Endodermal cell (in vitro differentiated cells): ENCODE results near the gene FUT8. TPM values are rescaled to one million over a fixed set of nuclear protein-coding genes. Genes with fewer than 3 reads are reported as not detected.

Source experiments
- DNase-seq: peaks from one replicate; pipeline ENCODE4 v3.0.0-alpha.2; 2017
- H3K27ac ChIP-seq: 2 replicates; pipeline ENCODE4 v1.5.1; 2013; ENCODE audit warnings: mild to moderate bottlenecking, low read depth, low read length, moderate library complexity
- H3K27me3 ChIP-seq: 2 replicates; pipeline ENCODE4 v1.6.1; 2013; ENCODE audit warnings: mild to moderate bottlenecking, low read length, moderate library complexity; ENCODE audit not compliant: insufficient read depth, control insufficient read depth, poor library complexity, severe bottlenecking
- H3K36me3 ChIP-seq: 2 replicates; pipeline ENCODE4 v1.7.0; 2013; ENCODE audit warnings: mild to moderate bottlenecking, low read length, moderate library complexity; ENCODE audit not compliant: control insufficient read depth, insufficient read depth
- H3K4me1 ChIP-seq: one replicate; pipeline ENCODE4 v1.7.0; 2013; ENCODE audit warnings: low read length; ENCODE audit not compliant: control insufficient read depth, insufficient read depth
- H3K4me3 ChIP-seq: 2 replicates; pipeline ENCODE4 v1.5.1; 2013; ENCODE audit warnings: mild to moderate bottlenecking, low read length, moderate library complexity
- H3K9ac ChIP-seq: 2 replicates; pipeline ENCODE4 v1.6.1; 2013; ENCODE audit warnings: mild to moderate bottlenecking, low read length, moderate library complexity; ENCODE audit not compliant: poor library complexity, severe bottlenecking; ENCODE audit errors: extremely low read depth
- H3K9me3 ChIP-seq: 2 replicates; pipeline ENCODE4 v1.6.1; 2013; ENCODE audit warnings: mild to moderate bottlenecking, low read length, moderate library complexity; ENCODE audit not compliant: control insufficient read depth
- H3K27ac Mint-ChIP-seq: 2 replicates; pipeline ENCODE4 v1.8.0; 2020; ENCODE audit warnings: mixed read lengths
- H3K27me3 Mint-ChIP-seq: 2 replicates; pipeline ENCODE4 v1.8.0; 2021; ENCODE audit warnings: mild to moderate bottlenecking, mixed read lengths; ENCODE audit not compliant: insufficient read depth
- H3K36me3 Mint-ChIP-seq: 2 replicates; pipeline ENCODE4 v1.8.0; 2020; ENCODE audit warnings: low read depth, mixed read lengths
- H3K4me1 Mint-ChIP-seq: 2 replicates; pipeline ENCODE4 v1.8.0; 2020; ENCODE audit warnings: mixed read lengths
- H3K4me3 Mint-ChIP-seq: 2 replicates; pipeline ENCODE4 v1.8.0; 2020; ENCODE audit warnings: mild to moderate bottlenecking, moderate library complexity, mixed read lengths
- H3K9me3 Mint-ChIP-seq: 2 replicates; pipeline ENCODE4 v1.8.0; 2020; ENCODE audit warnings: mild to moderate bottlenecking, mixed read lengths
- WGBS, 2 experiments: methylation state at CpG; one replicate each; pipeline versions ENCODE4 v1.1.5 to v1.1.7; 2013; ENCODE audit warnings: missing lambda C conversion rate in 2 of 2, mixed read lengths in 1 of 2; ENCODE audit not compliant: insufficient coverage in 1 of 2, insufficient read length in 1 of 2; 5-methylcytosine and 5-hydroxymethylcytosine counted together
- total RNA-seq, 2 donors: library from RNA; stranded (reverse); fragmentation: NEBNext Ultra II Directional in 1 of 2; extraction: Animal tissue kit (Norgen Biotek cat#: 25700) in 1 of 2; gene quantifications; 2 replicates in 1 of 2; 3 replicates in 1 of 2; pipeline ENCODE4 v1.2.1, GENCODE V29; 2021
- TF ChIP-seq, protein P1 (sequence below): fragments of 200-600 bp; sonication (generic); conservative IDR thresholded peaks from 2 replicates; pipeline ENCODE4 v1.5.0; 2021; ENCODE audit warnings: antibody characterized with exemption, mild to moderate bottlenecking

Gene FUT8
- total RNA-seq, 2 donors from 2014 or later = 63.9 to 76.9 TPM

- DNase-seq = no peak
- Histone ChIP-seq H3K27ac (no peak overlapping the region), H3K4me1 (no peaks in the 10 kb centered on the region), H3K4me3 (no peak overlapping the region), H3K9ac (no peak overlapping the region), H3K36me3 (no peaks in the 10 kb centered on the region), H3K9me3 (no peaks in the 10 kb centered on the region), H3K27me3 (no peaks in the 10 kb centered on the region)
- Mint-ChIP-seq H3K36me3 (no peaks in the 10 kb centered on the region), H3K27ac (no peak overlapping the region), H3K4me3 (no peak overlapping the region), H3K9me3 (no peaks in the 10 kb centered on the region), H3K27me3 (no peaks in the 10 kb centered on the region), H3K4me1 (peaks cover 6% of the 10 kb centered on the region)
- TF ChIP-seq, protein P1, sequence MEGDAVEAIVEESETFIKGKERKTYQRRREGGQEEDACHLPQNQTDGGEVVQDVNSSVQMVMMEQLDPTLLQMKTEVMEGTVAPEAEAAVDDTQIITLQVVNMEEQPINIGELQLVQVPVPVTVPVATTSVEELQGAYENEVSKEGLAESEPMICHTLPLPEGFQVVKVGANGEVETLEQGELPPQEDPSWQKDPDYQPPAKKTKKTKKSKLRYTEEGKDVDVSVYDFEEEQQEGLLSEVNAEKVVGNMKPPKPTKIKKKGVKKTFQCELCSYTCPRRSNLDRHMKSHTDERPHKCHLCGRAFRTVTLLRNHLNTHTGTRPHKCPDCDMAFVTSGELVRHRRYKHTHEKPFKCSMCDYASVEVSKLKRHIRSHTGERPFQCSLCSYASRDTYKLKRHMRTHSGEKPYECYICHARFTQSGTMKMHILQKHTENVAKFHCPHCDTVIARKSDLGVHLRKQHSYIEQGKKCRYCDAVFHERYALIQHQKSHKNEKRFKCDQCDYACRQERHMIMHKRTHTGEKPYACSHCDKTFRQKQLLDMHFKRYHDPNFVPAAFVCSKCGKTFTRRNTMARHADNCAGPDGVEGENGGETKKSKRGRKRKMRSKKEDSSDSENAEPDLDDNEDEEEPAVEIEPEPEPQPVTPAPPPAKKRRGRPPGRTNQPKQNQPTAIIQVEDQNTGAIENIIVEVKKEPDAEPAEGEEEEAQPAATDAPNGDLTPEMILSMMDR = no peak
Measured at GRCh38 chr14:65604535-65604934, 192.0 kb downstream of the FUT8 start.

DNA sequence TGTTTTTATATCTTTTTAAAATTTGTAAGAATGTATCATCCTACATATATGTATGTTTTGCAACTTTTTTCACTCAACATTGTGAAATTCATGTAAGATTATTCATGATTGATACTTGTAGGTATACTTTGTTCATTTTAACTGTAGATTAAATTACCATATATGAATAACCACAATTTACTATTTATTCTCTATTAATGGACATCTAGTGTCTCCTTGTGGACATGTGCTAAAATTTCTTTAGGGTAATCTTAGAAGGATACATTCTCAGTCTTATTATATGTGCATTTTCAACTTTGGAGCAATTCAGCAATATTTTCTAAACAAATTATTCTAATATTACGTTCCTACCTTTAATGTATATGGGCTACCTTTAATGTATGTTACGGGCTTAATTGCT, 192.4 kb downstream of the FUT8 start:
- H3K27ac Mint-ChIP-seq = no peak overlapping the region
- no peak for DNase-seq
- no peak overlapping the region for H3K9ac ChIP-seq
- TF ChIP-seq, protein P1 = no peak
- H3K27ac ChIP-seq = no peak overlapping the region
- no peaks in the 10 kb centered on the region for H3K9me3 Mint-ChIP-seq
- peaks cover 4% of the 10 kb centered on the region for H3K4me1 Mint-ChIP-seq
- H3K27me3 Mint-ChIP-seq = no peaks in the 10 kb centered on the region
- H3K27me3 ChIP-seq = no peaks in the 10 kb centered on the region
- H3K4me3 ChIP-seq = no peak overlapping the region
- WGBS, 2 experiments = no CpG with 5 or more reads among the region's 2 CpGs
- no peaks in the 10 kb centered on the region for H3K9me3 ChIP-seq
- H3K36me3 ChIP-seq = no peaks in the 10 kb centered on the region
- H3K4me1 ChIP-seq = no peaks in the 10 kb centered on the region
- H3K4me3 Mint-ChIP-seq = no peak overlapping the region
- H3K36me3 Mint-ChIP-seq = no peaks in the 10 kb centered on the region

- TF ChIP-seq, protein P1 = no peak
- no peak overlapping the region for H3K4me3 Mint-ChIP-seq
- no peaks in the 10 kb centered on the region for H3K4me1 Mint-ChIP-seq
- H3K9me3 Mint-ChIP-seq = no peaks in the 10 kb centered on the region
- Histone ChIP-seq H3K27me3 (no peaks in the 10 kb centered on the region), H3K36me3 (no peaks in the 10 kb centered on the region), H3K9ac (no peak overlapping the region), H3K4me3 (no peak overlapping the region), H3K9me3 (no peaks in the 10 kb centered on the region), H3K4me1 (no peaks in the 10 kb centered on the region), H3K27ac (no peak overlapping the region)
- no peaks in the 10 kb centered on the region for H3K27me3 Mint-ChIP-seq
- no peak overlapping the region for H3K27ac Mint-ChIP-seq
- DNase-seq = no peak
- no peaks in the 10 kb centered on the region for H3K36me3 Mint-ChIP-seq
Measured at GRCh38 chr14:65606460-65606859, 193.9 kb downstream of the FUT8 start.
